Upper lobe of left lung (tissue), 4 donors: ENCODE results near the gene BSN.

Experiments
- EP300 ChIP-seq, 4 donors: sonication (generic); formaldehyde crosslinking; IDR thresholded peaks; one replicate each; pipeline ENCODE4 v1.5.1; 2017; ENCODE audit warnings: antibody characterized with exemption in 4 of 4, control low read depth in 2 of 4
- POLR2A ChIP-seq, 4 donors: fragments of 450-650 bp; IDR thresholded peaks; one replicate each; pipeline ENCODE4 v1.5.1; 2016 to 2017; ENCODE audit warnings: antibody characterized with exemption in 4 of 4, mild to moderate bottlenecking in 2 of 4
- POLR2AphosphoS5 ChIP-seq, 2 donors: sonication (generic); formaldehyde crosslinking; IDR thresholded peaks; one replicate each; pipeline ENCODE4 v1.5.1; 2017; ENCODE audit warnings: antibody characterized with exemption in 2 of 2
- TF ChIP-seq, protein P1 (sequence below), 6 experiments: fragments of 450-650 bp in 4 of 6; fragments of 200-600 bp in 2 of 6; sonication (generic) in 2 of 6; IDR thresholded peaks; one replicate each; pipeline ENCODE4 v1.5.1; 2016 to 2019; ENCODE audit warnings: antibody characterized with exemption in 6 of 6

DNA sequence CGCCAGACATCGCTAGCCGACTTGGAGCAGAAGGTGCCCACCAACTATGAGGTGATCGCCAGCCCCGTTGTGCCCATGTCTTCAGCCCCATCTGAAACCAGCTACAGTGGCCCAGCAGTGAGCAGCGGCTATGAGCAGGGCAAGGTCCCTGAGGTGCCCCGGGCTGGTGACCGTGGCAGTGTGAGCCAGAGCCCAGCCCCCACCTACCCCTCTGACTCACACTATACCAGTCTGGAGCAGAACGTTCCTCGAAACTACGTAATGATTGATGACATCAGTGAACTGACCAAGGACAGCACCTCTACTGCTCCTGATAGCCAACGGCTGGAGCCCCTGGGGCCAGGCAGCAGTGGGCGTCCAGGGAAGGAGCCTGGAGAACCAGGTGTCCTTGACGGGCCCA lies 107.0 kb downstream of the BSN start:
- TF ChIP-seq POLR2A (IDR thresholded peaks at IDR 0.05) (no peak), POLR2AphosphoS5 (IDR thresholded peaks at IDR 0.05) (no peak), EP300 (IDR thresholded peaks at IDR 0.05) (no peak)
- TF ChIP-seq, protein P1, sequence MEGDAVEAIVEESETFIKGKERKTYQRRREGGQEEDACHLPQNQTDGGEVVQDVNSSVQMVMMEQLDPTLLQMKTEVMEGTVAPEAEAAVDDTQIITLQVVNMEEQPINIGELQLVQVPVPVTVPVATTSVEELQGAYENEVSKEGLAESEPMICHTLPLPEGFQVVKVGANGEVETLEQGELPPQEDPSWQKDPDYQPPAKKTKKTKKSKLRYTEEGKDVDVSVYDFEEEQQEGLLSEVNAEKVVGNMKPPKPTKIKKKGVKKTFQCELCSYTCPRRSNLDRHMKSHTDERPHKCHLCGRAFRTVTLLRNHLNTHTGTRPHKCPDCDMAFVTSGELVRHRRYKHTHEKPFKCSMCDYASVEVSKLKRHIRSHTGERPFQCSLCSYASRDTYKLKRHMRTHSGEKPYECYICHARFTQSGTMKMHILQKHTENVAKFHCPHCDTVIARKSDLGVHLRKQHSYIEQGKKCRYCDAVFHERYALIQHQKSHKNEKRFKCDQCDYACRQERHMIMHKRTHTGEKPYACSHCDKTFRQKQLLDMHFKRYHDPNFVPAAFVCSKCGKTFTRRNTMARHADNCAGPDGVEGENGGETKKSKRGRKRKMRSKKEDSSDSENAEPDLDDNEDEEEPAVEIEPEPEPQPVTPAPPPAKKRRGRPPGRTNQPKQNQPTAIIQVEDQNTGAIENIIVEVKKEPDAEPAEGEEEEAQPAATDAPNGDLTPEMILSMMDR (IDR thresholded peaks at IDR 0.05): no peak
